ENCODE measurements around the gene DLL3.
"Not testable (repeated sequence)": the region's sequence is repeated elsewhere in the genome, so short reads cannot be mapped to it uniquely, and the experiment has no call there.

DLL3 gene

DNA sequence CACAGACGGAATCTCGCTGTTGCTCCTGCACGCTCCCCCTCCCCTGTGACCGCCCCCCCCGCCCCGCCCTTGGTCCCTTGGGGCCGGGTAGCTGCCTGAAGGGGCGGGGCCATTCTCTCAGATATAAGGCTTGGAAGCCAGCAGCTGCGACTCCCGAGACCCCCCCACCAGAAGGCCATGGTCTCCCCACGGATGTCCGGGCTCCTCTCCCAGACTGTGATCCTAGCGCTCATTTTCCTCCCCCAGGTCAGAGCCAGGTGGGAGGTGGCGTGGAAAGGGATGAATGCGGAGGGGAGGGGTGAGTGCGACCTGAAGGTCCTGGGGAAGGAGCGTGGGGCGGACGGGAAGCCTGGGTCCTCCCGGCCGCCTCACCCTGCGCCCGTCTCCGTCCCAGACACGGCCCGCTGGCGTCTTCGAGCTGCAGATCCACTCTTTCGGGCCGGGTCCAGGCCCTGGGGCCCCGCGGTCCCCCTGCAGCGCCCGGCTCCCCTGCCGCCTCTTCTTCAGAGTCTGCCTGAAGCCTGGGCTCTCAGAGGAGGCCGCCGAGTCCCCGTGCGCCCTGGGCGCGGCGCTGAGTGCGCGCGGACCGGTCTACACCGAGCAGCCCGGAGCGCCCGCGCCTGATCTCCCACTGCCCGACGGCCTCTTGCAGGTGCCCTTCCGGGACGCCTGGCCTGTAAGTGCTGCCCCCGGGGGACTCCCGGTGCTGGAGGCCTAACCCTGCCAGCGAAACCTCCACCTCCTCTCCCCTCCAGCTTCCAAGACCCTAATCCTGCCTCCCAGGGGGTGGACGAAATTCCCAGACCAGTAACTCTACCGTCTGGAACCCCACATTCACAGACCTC, at the start of gene DLL3:
TSS of gene DLL3 (plus strand) at position 150 of the 845 bp plus-strand sequence. CDS start at position 178, 28 bp downstream.
- peak; percentile 64 to 75 for DNase-seq

DNA sequence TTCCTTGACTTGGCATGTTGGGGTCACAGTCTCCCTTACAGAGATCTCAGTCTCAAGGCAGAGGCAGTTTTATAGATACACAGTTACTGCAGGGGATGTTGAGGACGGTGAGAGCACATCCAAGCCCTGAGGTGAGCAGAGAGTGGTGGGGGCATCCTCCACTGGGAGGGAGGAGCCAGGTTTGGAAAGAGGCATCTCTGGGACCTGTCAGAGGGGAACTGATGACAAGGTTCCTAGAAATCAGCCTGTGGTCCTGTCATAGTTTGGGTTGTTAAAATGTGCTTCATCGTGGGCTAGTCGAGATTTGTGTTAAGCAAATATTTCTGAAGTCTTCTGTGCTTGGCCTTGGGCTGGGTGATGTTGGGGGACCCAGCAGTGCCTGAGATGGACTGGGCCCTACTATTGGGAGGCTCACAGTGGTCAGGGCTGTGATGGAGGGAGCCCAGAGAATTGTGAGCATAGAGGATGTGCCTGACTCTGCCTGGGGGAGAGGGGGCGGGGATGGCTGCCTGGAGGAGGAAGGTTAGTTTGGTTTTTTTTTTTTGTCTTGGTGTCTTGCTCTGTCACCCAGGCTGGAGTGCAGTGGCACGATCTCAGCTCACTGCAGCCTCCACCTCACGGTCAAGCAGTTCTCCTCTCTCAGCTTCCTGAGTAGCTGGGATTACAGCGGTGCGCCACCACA, 49.5 kb upstream of the DLL3 start:
- no peak for DNase-seq

GRCh38 chr19:39451257-39451656, 47.5 kb upstream of the DLL3 start:
- not testable (repeated sequence) for DNase-seq

- no peak for DNase-seq
Observed at GRCh38 chr19:39463403-39463802, 35.3 kb upstream of the DLL3 start.

- no peak for DNase-seq
Observed at GRCh38 chr19:39465956-39466747, 32.6 kb upstream of the DLL3 start.

DNA sequence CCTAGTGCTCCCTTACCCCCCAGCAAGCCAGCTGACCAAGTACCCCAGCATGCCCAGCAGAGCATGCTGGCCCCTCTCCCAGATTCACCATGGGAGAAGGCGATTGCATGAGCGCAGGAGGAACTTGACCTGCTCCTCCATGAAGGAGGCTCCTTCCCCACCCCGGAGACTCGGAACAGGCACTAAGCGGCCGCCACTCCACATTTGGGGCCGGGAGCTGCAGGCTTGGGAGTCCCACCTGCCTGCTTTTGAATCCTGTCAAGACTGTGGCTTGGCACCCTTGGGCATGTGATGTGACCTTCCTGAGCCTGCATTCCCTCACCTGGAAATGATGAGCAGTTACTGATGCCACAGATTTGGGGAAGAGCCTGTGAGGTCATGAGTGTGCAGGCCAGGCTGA, 30.8 kb upstream of the DLL3 start:
- no peak for DNase-seq

DNA sequence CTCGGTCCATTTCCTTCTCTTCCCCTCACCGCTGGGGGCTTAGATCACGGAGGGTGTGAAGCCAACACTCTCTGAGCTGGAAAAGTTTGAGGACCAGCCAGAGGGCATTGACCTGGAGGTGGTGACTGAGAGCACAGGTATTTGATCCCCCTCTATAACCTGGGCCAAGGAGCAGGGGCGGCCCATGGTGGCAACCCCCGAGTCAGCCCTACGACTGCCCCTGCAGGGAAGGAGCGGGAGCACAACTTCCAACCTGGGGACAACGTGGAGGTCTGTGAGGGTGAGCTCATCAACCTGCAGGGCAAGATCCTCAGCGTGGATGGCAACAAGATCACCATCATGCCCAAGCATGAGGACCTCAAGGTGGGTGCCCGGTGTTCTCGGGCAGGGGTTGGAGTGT, 29.7 kb upstream of the DLL3 start:
- no peak for DNase-seq

DNA sequence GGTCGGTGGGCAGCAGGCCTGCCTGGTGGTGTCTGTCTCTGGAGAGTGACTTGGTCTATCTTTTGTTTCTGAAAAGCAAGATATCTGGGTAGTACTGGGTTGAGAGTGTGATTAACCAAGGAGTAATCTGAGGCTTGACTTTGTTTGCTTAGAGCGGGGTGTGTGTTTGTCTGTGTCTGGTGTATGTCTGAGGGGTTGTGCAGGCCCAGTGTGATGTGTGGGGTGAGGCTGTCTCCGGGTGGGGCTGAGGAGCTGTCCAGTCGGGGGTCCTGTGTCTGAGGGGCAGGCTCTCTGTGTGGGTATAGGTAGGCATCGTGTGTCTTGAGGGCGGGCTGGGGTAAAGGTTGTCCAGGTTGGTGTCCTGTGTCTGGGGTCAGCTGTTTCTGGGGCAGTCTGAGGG, 29.2 kb upstream of the DLL3 start:
- no peak for DNase-seq

DNA sequence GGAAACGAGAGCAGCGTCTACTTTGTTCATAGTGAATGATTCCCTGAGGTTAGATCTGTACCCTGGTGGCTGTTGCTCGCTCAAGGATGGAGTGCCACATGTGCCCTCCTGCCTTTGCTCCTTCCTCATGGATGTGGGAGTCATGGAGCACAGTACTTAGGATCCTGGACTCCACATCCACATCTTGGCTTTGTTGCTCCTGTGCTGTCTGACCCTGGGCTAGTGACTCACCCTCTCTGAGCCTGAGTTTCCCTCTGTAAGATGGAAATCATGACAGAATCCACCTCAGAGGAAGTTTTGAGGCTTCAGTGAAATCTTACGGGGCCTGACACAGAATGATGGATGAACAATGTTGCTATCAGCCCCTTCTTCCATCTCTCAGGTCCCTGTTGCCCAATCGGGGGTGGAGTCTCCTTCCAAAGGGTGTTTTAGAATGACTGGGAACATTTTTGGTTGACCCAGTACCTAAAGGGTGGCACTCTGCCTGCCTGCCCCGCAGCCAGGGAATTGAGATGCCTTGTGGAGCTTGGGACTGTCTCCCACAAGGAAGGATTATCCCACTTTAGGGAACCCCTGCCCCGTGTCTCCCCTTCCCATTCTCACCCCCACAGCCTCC, 27.9 kb upstream of the DLL3 start:
- no peak for DNase-seq

GRCh38 chr19:39471756-39472536, 26.8 kb upstream of the DLL3 start:
- no peak for DNase-seq

GRCh38 chr19:39472746-39473442, 25.9 kb upstream of the DLL3 start:
- DNase-seq, result no peak

DNA sequence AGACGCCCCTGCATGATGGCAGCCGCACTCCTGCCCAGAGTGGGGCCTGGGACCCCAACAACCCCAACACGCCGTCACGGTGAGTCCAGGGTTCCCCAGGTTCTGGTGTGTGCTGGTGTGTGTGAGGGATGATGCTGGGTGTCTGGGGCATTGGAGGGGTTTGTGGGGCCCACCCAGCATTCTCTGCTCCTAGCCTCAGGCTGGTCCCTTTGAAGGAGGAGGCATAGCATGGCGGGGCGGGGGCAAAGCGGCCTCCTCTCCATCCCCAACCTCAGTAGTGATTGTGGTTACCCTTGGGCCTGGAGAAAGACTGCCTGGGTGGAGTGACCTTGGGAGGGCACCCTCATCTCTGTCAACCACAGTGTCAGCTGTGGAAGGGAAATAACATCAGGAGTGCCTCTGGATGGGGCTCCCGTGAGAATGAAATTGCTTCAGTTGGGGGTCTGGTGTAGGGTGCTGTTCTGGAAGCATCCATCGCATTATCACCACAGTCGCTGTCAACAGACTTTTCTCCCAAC, 25.2 kb upstream of the DLL3 start:
- DNase-seq, result no peak

- peak; percentile 26 to 54 for DNase-seq
Observed at GRCh38 chr19:39474139-39474620, 24.6 kb upstream of the DLL3 start.

DNA sequence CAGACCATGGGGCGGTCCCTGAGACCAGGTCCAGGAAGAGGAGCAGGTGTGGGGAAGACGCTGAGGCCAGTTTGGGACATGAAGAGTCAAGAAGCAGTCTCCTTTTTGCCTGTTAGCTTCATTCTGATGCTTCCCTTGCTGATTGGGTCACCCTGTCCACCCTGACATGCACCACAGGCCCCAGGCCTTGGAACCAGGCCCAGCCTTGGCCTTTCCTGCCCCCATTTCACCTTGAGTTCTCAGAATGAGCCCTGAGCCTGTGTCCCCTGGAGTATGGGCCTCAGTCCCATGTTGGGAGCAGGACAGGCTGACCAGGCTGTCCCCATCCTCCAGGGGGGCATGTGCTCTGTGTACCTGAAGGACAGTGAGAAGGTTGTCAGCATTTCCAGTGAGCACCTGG, 23.0 kb upstream of the DLL3 start:
- no peak for DNase-seq

GRCh38 chr19:39479319-39479801, 19.4 kb upstream of the DLL3 start:
- DNase-seq, result not testable (repeated sequence)

GRCh38 chr19:39479916-39480315, 18.8 kb upstream of the DLL3 start:
- no peak for DNase-seq

DNA sequence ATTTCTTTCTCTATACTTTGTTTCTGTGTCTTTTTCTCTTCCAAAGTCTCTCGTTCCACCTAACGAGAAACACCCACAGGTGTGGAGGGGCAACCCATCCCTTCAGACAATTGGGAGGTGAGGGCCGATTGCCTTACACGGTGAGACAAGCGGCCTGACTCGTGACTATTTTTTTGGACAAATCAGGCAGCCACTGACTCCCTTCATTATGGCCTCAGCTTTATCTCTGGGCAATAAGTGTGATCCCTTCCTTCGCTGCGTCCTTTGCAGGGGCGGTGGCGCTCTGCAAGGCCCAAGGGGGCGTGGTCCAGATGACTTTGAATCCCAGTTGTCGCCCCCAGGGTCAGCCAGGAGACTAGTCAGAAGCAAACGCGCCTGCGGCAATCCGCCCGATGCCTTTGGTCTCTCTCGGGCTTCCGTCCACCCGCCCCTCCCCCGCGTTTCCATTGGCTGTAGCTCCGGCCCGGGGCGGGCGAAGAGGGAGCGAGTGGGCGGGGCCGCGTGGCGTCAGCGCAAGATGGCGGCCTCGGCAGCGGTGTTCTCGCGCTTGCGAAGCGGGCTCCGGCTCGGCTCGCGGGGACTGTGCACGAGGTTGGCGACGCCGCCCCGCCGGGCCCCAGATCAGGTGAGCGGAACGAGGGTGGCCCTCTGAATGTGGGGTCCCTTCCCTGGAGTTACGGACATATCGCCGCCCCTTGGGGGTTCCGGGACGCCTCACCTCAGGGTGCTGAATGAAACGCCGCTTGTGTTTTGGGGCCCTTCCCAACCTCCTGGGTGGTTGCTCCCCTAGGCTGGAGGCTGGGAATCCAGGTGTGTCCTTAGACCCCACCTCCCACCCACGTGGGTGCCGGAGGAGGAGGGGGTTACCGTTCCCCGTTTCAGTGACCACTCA, 18.2 kb upstream of the DLL3 start, which contains the start of gene TIMM50:
TSS of gene TIMM50 (plus strand) at position 502 of the 892 bp plus-strand sequence. CDS start at position 518, 16 bp downstream.
- DNase-seq, result peak; percentile 99

GRCh38 chr19:39481229-39481545, 17.6 kb upstream of the DLL3 start:
- no peak for DNase-seq

GRCh38 chr19:39481676-39482075, 17.1 kb upstream of the DLL3 start:
- DNase-seq, result no peak

DNA sequence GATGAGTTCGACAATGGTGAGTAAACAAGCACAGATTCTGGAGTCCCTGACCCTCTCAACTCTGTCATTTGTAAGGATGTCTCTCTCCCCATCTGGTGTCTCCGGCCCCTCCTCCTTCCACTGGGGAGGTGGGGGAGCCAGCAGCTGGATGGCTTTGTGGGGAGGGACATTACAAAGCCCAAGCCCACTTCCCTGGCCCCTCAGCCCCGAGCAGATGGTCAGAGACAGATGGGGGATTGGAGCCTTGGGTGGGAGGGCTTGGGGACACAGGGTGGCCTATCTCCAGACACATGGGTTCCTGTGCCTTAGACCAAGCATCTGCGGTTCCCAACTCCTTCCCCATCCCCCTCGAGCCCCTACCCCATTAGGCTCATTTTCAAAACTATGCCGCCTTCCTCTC, 15.6 kb upstream of the DLL3 start:
- DNase-seq, result no peak
